Effector memory CD8-positive, alpha-beta T cell (primary cell): ENCODE data around the gene ZNF148.

Experiments used
- ATAC-seq: fragments of 150-1000 bp; cut with Tn5 transposase; replicated peaks from 2 replicates; pipeline ENCODE4 v1.10.0; 2021; ENCODE audit warnings: mild to moderate bottlenecking, moderate library complexity
- DNase-seq, 3 experiments: peaks; one replicate each; pipeline ENCODE4 v3.0.0; 2021
- H3K27ac Mint-ChIP-seq, 2 donors: one replicate each; pipeline ENCODE4 v1.8.0; 2022; ENCODE audit warnings: mild to moderate bottlenecking in 2 of 2, mixed read lengths in 2 of 2, moderate library complexity in 2 of 2
- H3K27me3 Mint-ChIP-seq, 2 donors: one replicate each; pipeline ENCODE4 v1.8.0; 2022; ENCODE audit warnings: mixed read lengths in 2 of 2
- H3K36me3 Mint-ChIP-seq: one replicate; pipeline ENCODE4 v1.8.0; 2022; ENCODE audit warnings: mild to moderate bottlenecking, moderate library complexity, mixed read lengths; ENCODE audit not compliant: insufficient read depth
- H3K4me1 Mint-ChIP-seq, 2 donors: one replicate each; pipeline ENCODE4 v1.8.0; 2022; ENCODE audit warnings: low read depth in 2 of 2, mixed read lengths in 2 of 2
- H3K4me3 Mint-ChIP-seq, 2 donors: one replicate each; pipeline ENCODE4 v1.8.0; 2022; ENCODE audit warnings: mild to moderate bottlenecking in 2 of 2, mixed read lengths in 2 of 2, moderate library complexity in 2 of 2
- H3K9me3 Mint-ChIP-seq, 2 donors: one replicate each; pipeline ENCODE4 v1.8.0; 2022; ENCODE audit warnings: mixed read lengths in 2 of 2

ZNF148 gene

GRCh38 chr3:125317761-125318160 lies 57.4 kb downstream of the ZNF148 start:
- no peaks in the 10 kb centered on the region for H3K27me3 Mint-ChIP-seq
- no peak overlapping the region for H3K4me3 Mint-ChIP-seq
- DNase-seq (no peak), ATAC-seq (no peak)
- no peaks in the 10 kb centered on the region for H3K9me3 Mint-ChIP-seq
- H3K4me1 Mint-ChIP-seq: peaks cover 0 to 9% of the 10 kb centered on the region in 2 donors
- H3K36me3 Mint-ChIP-seq: peaks cover 12% of the 10 kb centered on the region
- H3K27ac Mint-ChIP-seq: peak overlapping the region in 1 of 2 donors; percentile 36

GRCh38 chr3:125316949-125317348 lies 58.2 kb downstream of the ZNF148 start:
- no peak for ATAC-seq
- H3K27ac Mint-ChIP-seq: peak overlapping the region in 1 of 2 donors; percentile 71

GRCh38 chr3:125316246-125316645 lies 58.9 kb downstream of the ZNF148 start:
- no peaks in the 10 kb centered on the region for H3K9me3 Mint-ChIP-seq
- H3K4me1 Mint-ChIP-seq: peaks cover 11 to 19% of the 10 kb centered on the region in 2 donors
- H3K27me3 Mint-ChIP-seq: no peaks in the 10 kb centered on the region
- DNase-seq (no peak), ATAC-seq (no peak)
- peaks cover 3% of the 10 kb centered on the region for H3K36me3 Mint-ChIP-seq
- H3K4me3 Mint-ChIP-seq: no peak overlapping the region
- H3K27ac Mint-ChIP-seq: peak overlapping the region in 1 of 2 donors; percentile 71

More at GRCh38 chr3:125316949-125317348, 58.2 kb downstream of the ZNF148 start:
- no peak for DNase-seq
- no peak overlapping the region for H3K4me3 Mint-ChIP-seq
- peaks cover 5% of the 10 kb centered on the region for H3K36me3 Mint-ChIP-seq
- no peaks in the 10 kb centered on the region for H3K27me3 Mint-ChIP-seq
- peaks cover 6 to 14% of the 10 kb centered on the region in 2 donors for H3K4me1 Mint-ChIP-seq
- no peaks in the 10 kb centered on the region for H3K9me3 Mint-ChIP-seq

- Mint-ChIP-seq H3K4me3 (no peak overlapping the region), H3K9me3 (no peaks in the 10 kb centered on the region), H3K36me3 (peaks cover 5% of the 10 kb centered on the region), H3K27ac (peak overlapping the region; percentile 7 to 81), H3K4me1 (peaks cover 23 to 40% of the 10 kb centered on the region in 2 donors), H3K27me3 (no peaks in the 10 kb centered on the region)
- ATAC-seq (no peak), DNase-seq (no peak)
Observed at GRCh38 chr3:125313060-125313635, 62.0 kb downstream of the ZNF148 start.

- Mint-ChIP-seq H3K27ac (peak overlapping the region; percentile 92 to 96), H3K4me3 (peak overlapping the region; percentile 79 to 87), H3K4me1 (peaks cover 26 to 58% of the 10 kb centered on the region in 2 donors), H3K9me3 (no peaks in the 10 kb centered on the region), H3K36me3 (peaks cover 7% of the 10 kb centered on the region), H3K27me3 (no peaks in the 10 kb centered on the region)
- ATAC-seq: peak; percentile 97
- DNase-seq: peak; percentile 33 to 50 (median 40)
Observed at GRCh38 chr3:125310623-125311081, 64.5 kb downstream of the ZNF148 start.

GRCh38 chr3:125309476-125309875 lies 65.6 kb downstream of the ZNF148 start:
- no peaks in the 10 kb centered on the region for H3K9me3 Mint-ChIP-seq
- peak overlapping the region; percentile 47 to 87 for H3K4me3 Mint-ChIP-seq
- H3K27ac Mint-ChIP-seq: peak overlapping the region; percentile 92 to 96
- peaks cover 26 to 64% of the 10 kb centered on the region in 2 donors for H3K4me1 Mint-ChIP-seq
- peaks cover 7% of the 10 kb centered on the region for H3K36me3 Mint-ChIP-seq
- DNase-seq (no peak), ATAC-seq (no peak)
- H3K27me3 Mint-ChIP-seq: no peaks in the 10 kb centered on the region

- Mint-ChIP-seq H3K4me3 (no peak overlapping the region), H3K36me3 (peaks cover 12% of the 10 kb centered on the region), H3K4me1 (peaks cover 28 to 66% of the 10 kb centered on the region in 2 donors), H3K9me3 (no peaks in the 10 kb centered on the region), H3K27me3 (no peaks in the 10 kb centered on the region), H3K27ac (peak overlapping the region in 1 of 2 donors; percentile 25)
- ATAC-seq (no peak), DNase-seq (no peak)
Observed at GRCh38 chr3:125306620-125307019, 68.5 kb downstream of the ZNF148 start.

GRCh38 chr3:125302932-125303331 lies 72.2 kb downstream of the ZNF148 start:
- ATAC-seq (no peak), DNase-seq (no peak)
- H3K27me3 Mint-ChIP-seq: no peaks in the 10 kb centered on the region
- no peak overlapping the region for H3K4me3 Mint-ChIP-seq
- H3K36me3 Mint-ChIP-seq: peaks cover 7% of the 10 kb centered on the region
- H3K4me1 Mint-ChIP-seq: peaks cover 14 to 39% of the 10 kb centered on the region in 2 donors
- no peaks in the 10 kb centered on the region for H3K9me3 Mint-ChIP-seq
- H3K27ac Mint-ChIP-seq: no peak overlapping the region

GRCh38 chr3:125300416-125300815 lies 74.7 kb downstream of the ZNF148 start:
- Mint-ChIP-seq H3K36me3 (peaks cover 5% of the 10 kb centered on the region), H3K9me3 (no peaks in the 10 kb centered on the region), H3K4me3 (no peak overlapping the region), H3K27ac (no peak overlapping the region), H3K4me1 (peaks cover 16 to 28% of the 10 kb centered on the region in 2 donors), H3K27me3 (no peaks in the 10 kb centered on the region)
- ATAC-seq: no peak
- no peak for DNase-seq

GRCh38 chr3:125294411-125294810 lies 80.7 kb downstream of the ZNF148 start:
- ATAC-seq: no peak
- Mint-ChIP-seq H3K4me1 (peaks cover 14 to 43% of the 10 kb centered on the region in 2 donors), H3K4me3 (no peak overlapping the region), H3K27ac (no peak overlapping the region), H3K36me3 (no peaks in the 10 kb centered on the region), H3K9me3 (no peaks in the 10 kb centered on the region), H3K27me3 (no peaks in the 10 kb centered on the region)
- no peak for DNase-seq

GRCh38 chr3:125292015-125292414 lies 83.1 kb downstream of the ZNF148 start:
- H3K4me1 Mint-ChIP-seq: peaks cover 10 to 39% of the 10 kb centered on the region in 2 donors
- no peak overlapping the region for H3K27ac Mint-ChIP-seq
- no peaks in the 10 kb centered on the region for H3K9me3 Mint-ChIP-seq
- H3K36me3 Mint-ChIP-seq: peaks cover 11% of the 10 kb centered on the region
- DNase-seq: no peak
- H3K27me3 Mint-ChIP-seq: no peaks in the 10 kb centered on the region
- no peak for ATAC-seq
- H3K4me3 Mint-ChIP-seq: no peak overlapping the region

- Mint-ChIP-seq H3K36me3 (peaks cover 19% of the 10 kb centered on the region), H3K9me3 (no peaks in the 10 kb centered on the region), H3K4me1 (peaks cover 9 to 39% of the 10 kb centered on the region in 2 donors), H3K4me3 (no peak overlapping the region), H3K27ac (peak overlapping the region in 1 of 2 donors; percentile 54), H3K27me3 (no peaks in the 10 kb centered on the region)
- no peak for ATAC-seq
- DNase-seq: no peak
Observed at GRCh38 chr3:125289429-125289981, 85.6 kb downstream of the ZNF148 start.

- Mint-ChIP-seq H3K27me3 (no peaks in the 10 kb centered on the region), H3K27ac (no peak overlapping the region), H3K9me3 (no peaks in the 10 kb centered on the region), H3K4me3 (no peak overlapping the region), H3K4me1 (peaks cover 6 to 37% of the 10 kb centered on the region in 2 donors), H3K36me3 (peaks cover 19% of the 10 kb centered on the region)
- DNase-seq: no peak
- ATAC-seq: no peak
Observed at GRCh38 chr3:125287248-125287647, 87.9 kb downstream of the ZNF148 start.

GRCh38 chr3:125281381-125281780 lies 93.7 kb downstream of the ZNF148 start:
- Mint-ChIP-seq H3K9me3 (no peaks in the 10 kb centered on the region), H3K27ac (no peak overlapping the region), H3K27me3 (no peaks in the 10 kb centered on the region), H3K36me3 (peaks cover 33% of the 10 kb centered on the region), H3K4me3 (no peak overlapping the region), H3K4me1 (peaks cover 0 to 37% of the 10 kb centered on the region in 2 donors)
- no peak for DNase-seq
- ATAC-seq: no peak
